Ishikawa (cell line): ENCODE results near the gene FBRSL1.

Source experiments
- CEBPB ChIP-seq: IDR thresholded peaks from 2 replicates; pipeline ENCODE4 v1.6.1; 2012
- CREB1 ChIP-seq: IDR thresholded peaks from 2 replicates; pipeline ENCODE4 v1.6.1; 2012; ENCODE audit warnings: low read depth
- EGR1 ChIP-seq: IDR thresholded peaks from 2 replicates; pipeline ENCODE4 v1.6.1; 2012
- EP300 ChIP-seq: IDR thresholded peaks from 2 replicates; pipeline ENCODE4 v1.6.1; 2012; ENCODE audit warnings: borderline replicate concordance
- FOXM1 ChIP-seq: IDR thresholded peaks from 2 replicates; pipeline ENCODE4 v1.6.1; 2012; ENCODE audit warnings: low read depth, borderline replicate concordance
- NFIC ChIP-seq: IDR thresholded peaks from 2 replicates; pipeline ENCODE4 v1.6.1; 2012
- RAD21 ChIP-seq: IDR thresholded peaks from 2 replicates; pipeline ENCODE4 v1.6.1; 2012; ENCODE audit warnings: low read depth
- TAF1 ChIP-seq: IDR thresholded peaks from 2 replicates; pipeline ENCODE4 v1.6.1; 2012; ENCODE audit warnings: low read depth, mild to moderate bottlenecking
- TEAD4 ChIP-seq: IDR thresholded peaks from 2 replicates; pipeline ENCODE4 v1.6.1; 2012
- USF1 ChIP-seq: IDR thresholded peaks from 2 replicates; pipeline ENCODE4 v1.6.1; 2012
- YY1 ChIP-seq: IDR thresholded peaks from 2 replicates; pipeline ENCODE4 v1.6.1; 2012; ENCODE audit warnings: low read depth
- ZBTB7A ChIP-seq: IDR thresholded peaks from 2 replicates; pipeline ENCODE4 v1.6.1; 2012; ENCODE audit warnings: low read depth
- TF ChIP-seq, protein P1 (sequence below): IDR thresholded peaks from 2 replicates; pipeline ENCODE4 v1.6.1; 2012; ENCODE audit warnings: low read depth, mild to moderate bottlenecking

FBRSL1 gene

DNA sequence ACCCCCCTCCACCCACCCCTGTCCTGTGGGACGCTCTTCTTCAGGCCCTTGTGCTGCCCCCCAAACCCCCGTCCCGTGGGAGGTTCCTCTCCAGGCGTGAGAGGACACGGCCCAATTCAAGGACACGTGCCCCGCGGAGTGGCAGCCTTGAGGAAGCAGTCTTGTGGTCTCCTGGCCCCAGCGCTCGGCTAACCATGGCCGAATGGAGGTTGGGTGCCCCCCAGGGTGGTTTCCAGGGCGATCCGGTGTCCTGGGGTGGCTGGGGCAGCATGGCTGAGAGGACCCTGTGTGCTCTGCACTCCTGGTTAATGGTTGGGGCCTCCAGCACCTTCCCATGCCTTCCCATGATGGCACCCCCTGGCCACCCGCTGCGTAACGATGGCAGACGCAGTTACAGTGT, 66.8 kb downstream of the FBRSL1 start:
- no peak for TF ChIP-seq ZBTB7A
- no peak for TF ChIP-seq FOXM1
- TF ChIP-seq EGR1: no peak
- TF ChIP-seq, protein P1, sequence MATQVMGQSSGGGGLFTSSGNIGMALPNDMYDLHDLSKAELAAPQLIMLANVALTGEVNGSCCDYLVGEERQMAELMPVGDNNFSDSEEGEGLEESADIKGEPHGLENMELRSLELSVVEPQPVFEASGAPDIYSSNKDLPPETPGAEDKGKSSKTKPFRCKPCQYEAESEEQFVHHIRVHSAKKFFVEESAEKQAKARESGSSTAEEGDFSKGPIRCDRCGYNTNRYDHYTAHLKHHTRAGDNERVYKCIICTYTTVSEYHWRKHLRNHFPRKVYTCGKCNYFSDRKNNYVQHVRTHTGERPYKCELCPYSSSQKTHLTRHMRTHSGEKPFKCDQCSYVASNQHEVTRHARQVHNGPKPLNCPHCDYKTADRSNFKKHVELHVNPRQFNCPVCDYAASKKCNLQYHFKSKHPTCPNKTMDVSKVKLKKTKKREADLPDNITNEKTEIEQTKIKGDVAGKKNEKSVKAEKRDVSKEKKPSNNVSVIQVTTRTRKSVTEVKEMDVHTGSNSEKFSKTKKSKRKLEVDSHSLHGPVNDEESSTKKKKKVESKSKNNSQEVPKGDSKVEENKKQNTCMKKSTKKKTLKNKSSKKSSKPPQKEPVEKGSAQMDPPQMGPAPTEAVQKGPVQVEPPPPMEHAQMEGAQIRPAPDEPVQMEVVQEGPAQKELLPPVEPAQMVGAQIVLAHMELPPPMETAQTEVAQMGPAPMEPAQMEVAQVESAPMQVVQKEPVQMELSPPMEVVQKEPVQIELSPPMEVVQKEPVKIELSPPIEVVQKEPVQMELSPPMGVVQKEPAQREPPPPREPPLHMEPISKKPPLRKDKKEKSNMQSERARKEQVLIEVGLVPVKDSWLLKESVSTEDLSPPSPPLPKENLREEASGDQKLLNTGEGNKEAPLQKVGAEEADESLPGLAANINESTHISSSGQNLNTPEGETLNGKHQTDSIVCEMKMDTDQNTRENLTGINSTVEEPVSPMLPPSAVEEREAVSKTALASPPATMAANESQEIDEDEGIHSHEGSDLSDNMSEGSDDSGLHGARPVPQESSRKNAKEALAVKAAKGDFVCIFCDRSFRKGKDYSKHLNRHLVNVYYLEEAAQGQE: no peak
- TF ChIP-seq TEAD4: no peak

- TF ChIP-seq YY1 (no peak), USF1 (no peak), ZBTB7A (no peak), CEBPB (no peak), EGR1 (no peak), FOXM1 (no peak), NFIC (no peak), CREB1 (no peak)
- TF ChIP-seq, protein P1: no peak
These were observed 67.5 kb downstream of the FBRSL1 start for GRCh38 chr12:132557291-132558015.

GRCh38 chr12:132558042-132558856, 68.3 kb downstream of the FBRSL1 start:
- no peak for TF ChIP-seq TAF1

GRCh38 chr12:132558861-132559623, 69.1 kb downstream of the FBRSL1 start:
- no peak for TF ChIP-seq ZBTB7A
- TF ChIP-seq TAF1: no peak
- TF ChIP-seq CREB1: no peak
- TF ChIP-seq EP300: no peak
- no peak for TF ChIP-seq RAD21
- TF ChIP-seq USF1: no peak
- no peak for TF ChIP-seq NFIC
- TF ChIP-seq EGR1: no peak
- no peak for TF ChIP-seq YY1

DNA sequence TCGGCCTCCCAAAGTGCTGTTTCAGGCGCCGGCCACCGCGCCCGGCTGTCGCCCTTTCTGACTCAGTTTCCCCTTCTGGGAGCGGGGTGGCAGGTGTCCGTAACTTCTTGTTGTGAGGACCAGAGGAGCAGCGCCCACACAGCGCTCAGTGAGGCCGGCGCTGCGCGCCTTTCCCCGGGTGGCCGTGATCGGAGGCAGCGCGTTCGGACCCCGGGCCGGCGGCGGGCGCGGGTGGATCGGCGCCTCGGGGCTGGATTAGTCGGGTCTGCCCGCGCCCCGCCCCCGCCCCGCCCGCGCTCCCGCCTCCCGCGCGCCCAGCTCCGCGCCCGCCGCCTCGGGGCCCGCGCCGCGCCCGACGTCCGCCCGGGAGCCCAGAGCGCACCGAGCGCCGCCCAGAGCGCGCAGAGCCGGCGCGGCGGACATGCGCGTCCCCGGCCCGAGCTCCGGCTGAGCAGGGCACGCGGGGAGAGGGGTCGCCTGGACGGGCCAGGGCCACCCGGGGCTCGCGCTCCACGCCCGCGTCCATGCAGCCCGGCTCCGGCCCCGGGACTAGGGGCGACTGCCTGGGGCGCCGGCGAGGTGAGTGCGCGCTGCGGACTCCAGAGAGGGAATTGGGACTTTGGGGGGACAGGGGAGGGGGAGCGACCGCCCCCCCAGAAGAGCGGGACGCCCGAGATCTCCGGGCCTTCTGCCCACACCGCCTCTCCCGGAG, 69.9 kb downstream of the FBRSL1 start:
- TF ChIP-seq NFIC (no peak), YY1 (0 out of 2 replicates have a peak, but pooled peaks have one; percentile 27), RAD21 (no peak), ZBTB7A (peak; percentile 68)
- TF ChIP-seq, protein P1: no peak
